ENCODE data around the gene KCNJ5.
"Not testable (repeated sequence)": the region's sequence is repeated elsewhere in the genome, so short reads cannot be mapped to it uniquely, and the experiment has no call there.

The KCNJ5 gene

GRCh38 chr11:128911701-128912100, 20.5 kb downstream of the KCNJ5 start:
- no peak for DNase-seq (ENCODE audit: low read depth in 1 of 2, low spot score in 1 of 2)

- DNase-seq (ENCODE audit: low read depth in 1 of 2, low spot score in 1 of 2): no peak
Measured at GRCh38 chr11:128913806-128914205, 22.6 kb downstream of the KCNJ5 start.

- DNase-seq (ENCODE audit: low read depth in 1 of 2, low spot score in 1 of 2): no peak
Measured at GRCh38 chr11:128914216-128915148, 23.3 kb downstream of the KCNJ5 start.

DNA sequence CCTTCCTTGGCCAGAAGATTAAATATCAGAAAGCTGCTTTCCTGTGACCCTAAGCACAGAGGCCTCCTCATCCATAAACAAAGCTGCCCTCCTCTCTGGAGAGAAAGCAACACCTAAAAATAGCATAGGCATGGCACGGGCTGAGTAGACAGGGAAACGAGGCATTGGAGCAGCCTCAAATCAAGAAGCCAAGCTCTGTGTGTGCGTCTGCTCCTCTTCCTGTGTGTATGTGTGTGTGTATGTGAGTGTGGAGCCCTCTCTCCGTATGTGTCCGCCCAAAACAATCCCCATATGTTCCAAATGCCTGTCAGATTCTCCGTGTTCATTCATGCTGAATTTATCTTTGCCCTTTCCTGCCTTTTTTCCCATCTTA, 24.0 kb downstream of the KCNJ5 start:
- no peak for DNase-seq (ENCODE audit: low read depth in 1 of 2, low spot score in 1 of 2)

DNA sequence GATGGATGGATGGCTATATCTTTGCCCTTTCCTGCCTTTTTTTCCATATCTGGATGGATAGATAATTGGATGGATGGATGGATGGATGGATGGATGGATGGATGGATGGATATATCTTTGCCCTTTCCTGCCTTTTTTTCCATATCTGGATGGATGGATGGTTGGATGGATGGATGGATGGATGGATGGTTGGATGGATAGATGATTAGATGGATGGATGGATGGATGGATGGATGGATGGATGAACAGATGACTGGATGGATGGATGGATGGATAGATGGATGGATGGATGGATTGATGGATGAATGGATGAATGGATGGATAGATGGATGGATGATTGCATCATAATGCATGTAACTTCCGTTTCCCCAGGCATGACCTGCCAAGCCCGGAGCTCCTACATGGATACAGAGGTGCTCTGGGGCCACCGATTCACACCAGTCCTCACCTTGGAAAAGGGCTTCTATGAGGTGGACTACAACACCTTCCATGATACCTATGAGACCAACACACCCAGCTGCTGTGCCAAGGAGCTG, 24.9 kb downstream of the KCNJ5 start:
- DNase-seq (ENCODE audit: low read depth in 1 of 2, low spot score in 1 of 2): no peak

DNA sequence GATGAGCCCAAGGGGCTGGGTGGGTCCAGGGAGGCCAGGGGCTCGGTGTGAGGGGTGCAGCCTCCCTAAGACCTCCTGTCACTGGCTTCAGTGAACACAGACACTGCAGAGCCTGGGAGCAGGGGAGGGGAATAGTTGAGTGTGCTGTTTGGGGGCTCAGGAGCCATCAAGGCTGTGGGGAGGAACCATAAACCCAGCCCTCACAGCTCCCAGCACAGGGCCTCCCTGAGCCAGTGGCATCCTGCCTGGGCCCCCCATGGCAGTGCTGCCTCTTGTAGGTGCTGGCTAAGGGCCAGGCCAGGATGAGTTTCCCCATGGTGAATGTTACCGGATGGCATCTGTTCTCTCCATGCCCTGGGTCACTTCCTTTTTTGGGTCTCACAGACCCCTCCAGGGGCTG, 25.5 kb downstream of the KCNJ5 start:
- DNase-seq (ENCODE audit: low read depth in 1 of 2, low spot score in 1 of 2): no peak

DNA sequence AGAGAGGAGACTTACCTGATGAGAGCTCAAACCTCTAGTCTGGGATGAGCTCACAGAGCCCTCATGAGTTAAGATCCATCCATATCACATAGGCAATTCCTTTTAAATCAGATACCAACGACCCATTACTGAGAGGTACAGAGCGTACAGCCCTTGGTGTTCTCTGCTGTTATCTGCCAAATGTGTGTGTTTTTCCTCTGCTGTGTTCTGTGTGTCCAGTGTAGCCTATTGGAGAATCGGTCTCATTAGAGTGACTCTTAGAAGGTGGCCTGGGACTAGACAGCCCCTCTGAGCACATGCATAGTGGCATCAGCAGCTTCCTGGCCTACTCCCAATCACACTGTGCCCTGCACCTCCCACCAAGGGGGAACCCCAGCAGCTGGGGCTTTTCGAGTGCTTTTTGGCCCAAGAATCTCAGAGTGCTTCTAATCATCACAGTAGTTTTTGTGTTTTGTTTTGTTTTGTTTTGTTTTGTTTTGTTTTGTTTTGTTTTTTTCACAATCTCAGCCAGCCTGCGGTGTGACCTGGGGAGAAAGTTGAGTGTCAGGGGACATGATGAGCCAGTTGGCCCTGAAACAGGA, 26.1 kb downstream of the KCNJ5 start:
- no peak for DNase-seq (ENCODE audit: low read depth in 1 of 2, low spot score in 1 of 2)

DNA sequence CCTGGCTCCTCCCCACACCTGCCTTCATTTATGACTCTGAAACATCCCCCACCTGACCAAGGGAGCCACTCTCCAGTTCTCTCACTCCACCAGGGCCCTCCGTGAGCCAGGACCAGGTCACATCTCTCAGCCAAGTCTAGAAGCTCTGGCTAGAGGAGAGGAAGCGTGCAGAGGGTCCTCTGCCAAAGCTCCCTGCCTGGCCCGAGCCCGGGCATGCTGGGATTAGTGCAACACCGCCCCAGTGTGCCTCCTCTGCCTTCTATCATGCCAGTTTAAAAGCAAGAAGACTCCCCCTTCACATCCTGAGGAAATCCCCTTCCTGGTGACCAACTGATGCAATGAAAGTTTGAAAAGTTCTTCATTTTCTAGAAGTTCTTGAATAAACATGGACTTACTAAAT, 28.1 kb downstream of the KCNJ5 start:
- DNase-seq (ENCODE audit: low read depth in 1 of 2, low spot score in 1 of 2): no peak

DNA sequence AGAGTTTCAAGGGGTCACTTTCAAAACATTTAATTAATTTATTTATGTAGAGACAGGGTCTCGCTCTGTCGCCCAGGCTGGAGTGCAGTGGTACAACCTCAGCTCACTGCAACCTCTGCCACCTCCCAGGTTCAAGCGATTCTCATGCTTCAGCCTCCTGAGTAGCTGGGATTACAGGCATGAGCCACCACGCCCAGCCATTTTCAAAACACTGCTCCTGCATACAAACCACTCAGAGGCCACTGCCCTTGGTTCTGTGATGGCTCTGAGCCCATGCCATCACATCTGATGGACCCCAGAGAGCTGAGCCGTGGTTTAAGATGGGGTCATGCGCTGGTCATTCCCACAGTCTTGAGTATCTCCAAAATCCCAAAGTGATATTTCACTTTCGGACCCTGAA, 28.5 kb downstream of the KCNJ5 start:
- not testable (repeated sequence) for DNase-seq (ENCODE audit: low read depth in 1 of 2, low spot score in 1 of 2)

GRCh38 chr11:128920666-128921065, 29.5 kb downstream of the KCNJ5 start:
- DNase-seq (ENCODE audit: low read depth in 1 of 2, low spot score in 1 of 2): no peak

- DNase-seq (ENCODE audit: low read depth in 1 of 2, low spot score in 1 of 2): no peak
Measured at GRCh38 chr11:128921793-128922192, 30.6 kb downstream of the KCNJ5 start.

DNA sequence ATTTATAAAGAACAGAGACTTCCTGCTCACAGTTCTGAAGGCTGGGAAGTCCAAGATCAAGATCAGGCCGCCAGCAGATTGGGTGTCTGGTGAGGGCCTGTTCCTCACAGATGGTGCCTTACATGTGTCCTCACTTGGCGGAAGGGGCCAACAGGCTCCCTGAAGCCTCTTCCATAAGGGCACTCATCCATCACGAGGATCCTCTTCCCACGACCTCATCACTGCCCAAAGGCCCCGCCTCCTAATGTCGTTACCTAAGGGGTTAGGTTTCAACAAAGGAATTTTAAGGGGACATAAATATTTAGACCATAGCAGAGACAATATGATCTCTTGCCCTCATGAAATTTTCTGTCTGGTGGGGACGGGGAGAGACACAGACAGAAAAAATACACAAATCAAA, 32.9 kb downstream of the KCNJ5 start:
- DNase-seq (ENCODE audit: low read depth in 1 of 2, low spot score in 1 of 2): no peak

DNA sequence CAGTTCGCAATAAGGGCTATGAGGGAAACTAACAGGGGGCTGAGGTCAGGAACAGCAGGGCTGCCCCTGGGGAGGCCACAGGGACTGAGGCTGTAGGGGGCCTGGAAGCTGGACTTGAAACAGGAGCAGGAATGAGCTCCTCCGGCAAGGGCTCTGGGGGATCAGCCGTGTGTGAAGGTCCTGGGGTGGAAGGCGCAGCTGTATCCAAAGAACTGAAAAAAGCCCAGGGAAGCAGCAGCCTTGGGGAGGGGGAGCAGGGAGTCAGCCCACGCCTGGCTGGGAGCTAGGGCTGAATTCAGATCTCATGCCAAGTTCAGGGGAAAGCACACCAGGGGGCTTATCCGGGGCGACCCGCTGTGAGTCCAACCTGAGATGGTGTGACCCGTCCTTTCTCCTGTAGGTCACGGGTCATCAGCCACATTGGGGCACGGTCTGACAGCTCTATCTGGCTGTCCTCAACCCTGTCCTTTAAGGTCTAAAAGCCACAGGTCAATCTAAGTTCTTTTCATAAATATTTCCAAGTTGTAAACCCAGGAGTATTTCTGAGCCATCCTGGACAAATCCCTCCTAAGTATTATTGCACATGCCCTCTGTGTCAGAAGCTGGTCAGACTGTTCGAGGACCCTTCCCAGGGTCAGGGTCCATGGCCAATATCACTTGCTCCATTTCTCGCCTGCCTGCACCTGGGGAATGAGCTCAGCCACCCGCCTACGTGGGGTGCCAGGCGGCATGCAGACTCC, 33.5 kb downstream of the KCNJ5 start:
- no peak for DNase-seq (ENCODE audit: low read depth in 1 of 2, low spot score in 1 of 2)

DNA sequence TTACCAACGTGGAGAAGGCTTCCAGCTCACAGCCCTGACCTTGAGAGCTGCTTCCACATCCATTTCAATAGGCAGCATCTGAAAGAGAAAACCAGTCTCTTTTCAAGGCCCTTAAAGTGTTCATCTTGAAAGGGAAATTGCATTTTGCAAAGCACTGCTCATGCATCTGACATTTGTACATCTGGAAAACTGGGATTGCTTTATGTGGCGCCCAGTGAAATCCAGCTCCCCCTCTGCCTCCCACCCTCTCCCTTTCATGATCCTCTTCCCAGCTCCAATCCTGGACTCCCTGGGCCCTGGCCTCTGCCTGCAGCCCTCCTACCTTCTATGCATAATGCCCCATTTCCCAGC, 34.1 kb downstream of the KCNJ5 start:
- no peak for DNase-seq (ENCODE audit: low read depth in 1 of 2, low spot score in 1 of 2)

DNA sequence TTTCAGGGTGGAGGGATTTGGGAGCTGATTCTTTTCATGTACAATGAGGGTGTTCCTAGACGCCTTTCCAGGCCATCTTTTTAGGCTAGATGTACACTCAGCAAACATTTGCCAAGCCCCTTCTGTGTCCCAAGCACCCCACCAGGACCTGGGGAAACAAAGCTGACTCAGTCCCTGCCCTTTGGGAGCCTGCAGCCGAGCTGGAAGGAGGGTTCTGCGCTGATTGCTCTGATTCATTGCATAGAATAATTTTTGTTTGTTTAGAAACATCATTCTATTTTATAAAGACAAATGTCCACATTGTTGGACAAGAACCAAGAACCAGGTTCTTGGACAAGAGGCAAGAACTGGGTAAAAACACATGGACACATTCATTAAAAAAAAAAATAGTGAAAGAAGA, 34.8 kb downstream of the KCNJ5 start:
- no peak for DNase-seq (ENCODE audit: low read depth in 1 of 2, low spot score in 1 of 2)

GRCh38 chr11:128926437-128927107, 35.4 kb downstream of the KCNJ5 start:
- DNase-seq (ENCODE audit: low read depth in 1 of 2, low spot score in 1 of 2): no peak

GRCh38 chr11:128927108-128927461, 35.9 kb downstream of the KCNJ5 start:
- DNase-seq (ENCODE audit: low read depth in 1 of 2, low spot score in 1 of 2): no peak

GRCh38 chr11:128927683-128928336, 36.7 kb downstream of the KCNJ5 start:
- no peak for DNase-seq (ENCODE audit: low read depth in 1 of 2, low spot score in 1 of 2)

GRCh38 chr11:128928400-128928799, 37.2 kb downstream of the KCNJ5 start:
- no peak for DNase-seq (ENCODE audit: low read depth in 1 of 2, low spot score in 1 of 2)

DNA sequence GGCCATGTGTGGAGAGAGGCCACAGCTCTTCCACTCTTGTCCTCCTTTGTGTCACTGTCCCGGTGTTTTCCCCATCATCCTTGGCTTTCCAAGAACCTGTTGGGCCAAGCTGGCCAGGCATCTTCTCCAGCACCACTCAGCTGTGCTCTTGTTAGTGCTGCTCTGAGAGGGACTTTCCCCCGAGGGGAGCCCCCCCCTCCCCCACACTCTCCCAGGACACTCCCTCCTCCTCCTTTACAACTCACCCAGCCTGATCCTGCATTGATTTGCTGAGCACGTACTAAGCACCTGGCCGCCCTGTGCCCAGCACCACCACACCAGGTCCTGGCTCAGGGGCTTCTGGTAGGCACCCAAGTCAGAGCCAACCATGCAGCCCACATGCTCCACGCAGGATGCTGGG, 38.3 kb downstream of the KCNJ5 start:
- no peak for DNase-seq (ENCODE audit: low read depth in 1 of 2, low spot score in 1 of 2)

GRCh38 chr11:128929991-128930390, 38.8 kb downstream of the KCNJ5 start:
- DNase-seq (ENCODE audit: low read depth in 1 of 2, low spot score in 1 of 2): no peak
